Embryonic facial prominence (tissue), 1 donor: ENCODE results near the gene MED15.
"Not testable (repeated sequence)": the region's sequence is repeated elsewhere in the genome, so short reads cannot be mapped to it uniquely, and the experiment has no call there.

ENCODE experiments used
- DNase-seq: peaks from one replicate; pipeline ENCODE4 v3.0.0-alpha.2; 2016; ENCODE audit errors: extremely low spot score

MED15 gene

DNA sequence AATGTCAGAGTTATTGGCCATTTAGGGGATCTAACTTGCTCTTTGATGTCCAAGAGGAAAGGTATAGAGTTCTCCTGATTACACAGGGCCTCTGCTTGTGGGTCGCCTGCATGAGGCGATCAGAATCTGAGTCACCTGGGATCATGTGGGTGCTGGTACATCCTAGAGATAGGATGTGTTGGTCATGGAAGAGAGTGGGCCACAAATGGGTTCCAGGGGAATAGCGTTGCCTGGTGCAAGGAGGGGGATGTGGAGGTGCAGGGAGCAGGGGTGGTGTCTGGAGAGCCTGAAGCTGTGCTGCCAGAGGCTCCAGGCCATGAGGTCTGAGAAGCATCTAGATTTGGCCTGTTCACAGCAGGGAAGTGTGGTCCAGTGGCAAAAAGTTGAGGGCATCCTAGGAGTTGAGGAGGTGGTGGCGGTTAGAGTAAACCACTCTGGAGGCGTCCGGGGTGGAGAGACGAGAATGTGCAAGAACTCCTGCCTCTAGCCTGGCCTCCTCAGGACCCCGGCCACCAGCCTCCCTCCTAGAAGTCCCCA lies 92.8 kb downstream of the MED15 start:
- DNase-seq, result no peak

GRCh38 chr22:20601308-20601707 lies 93.9 kb downstream of the MED15 start:
- DNase-seq, result no peak

DNA sequence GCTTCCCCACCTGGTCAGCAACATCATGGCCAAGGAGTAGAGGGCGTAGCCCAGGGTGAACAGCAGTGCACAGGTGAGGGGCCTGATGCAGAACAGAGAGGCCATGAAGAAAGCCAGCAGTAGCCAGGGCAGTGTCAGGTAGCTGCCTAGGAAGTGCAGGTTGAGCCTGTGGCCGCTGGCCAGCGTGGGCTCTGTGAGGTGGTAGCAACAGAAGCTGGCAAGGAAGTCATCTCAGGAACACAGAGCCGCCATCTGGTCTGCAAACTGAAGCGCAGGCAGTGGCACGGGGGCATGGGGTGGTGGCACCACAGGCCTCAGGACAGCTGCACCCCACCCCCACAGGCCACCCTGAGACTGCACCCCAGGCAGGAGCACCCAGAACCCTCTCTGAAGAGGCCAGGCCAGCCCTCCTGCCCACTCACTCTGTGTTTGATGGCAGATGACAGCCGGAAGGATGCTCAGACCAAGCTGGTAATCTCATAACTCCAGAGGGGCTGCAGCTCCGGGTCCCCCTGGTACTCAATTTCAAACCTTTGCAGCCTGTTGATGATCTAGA lies 95.3 kb downstream of the MED15 start:
- DNase-seq, result no peak

DNA sequence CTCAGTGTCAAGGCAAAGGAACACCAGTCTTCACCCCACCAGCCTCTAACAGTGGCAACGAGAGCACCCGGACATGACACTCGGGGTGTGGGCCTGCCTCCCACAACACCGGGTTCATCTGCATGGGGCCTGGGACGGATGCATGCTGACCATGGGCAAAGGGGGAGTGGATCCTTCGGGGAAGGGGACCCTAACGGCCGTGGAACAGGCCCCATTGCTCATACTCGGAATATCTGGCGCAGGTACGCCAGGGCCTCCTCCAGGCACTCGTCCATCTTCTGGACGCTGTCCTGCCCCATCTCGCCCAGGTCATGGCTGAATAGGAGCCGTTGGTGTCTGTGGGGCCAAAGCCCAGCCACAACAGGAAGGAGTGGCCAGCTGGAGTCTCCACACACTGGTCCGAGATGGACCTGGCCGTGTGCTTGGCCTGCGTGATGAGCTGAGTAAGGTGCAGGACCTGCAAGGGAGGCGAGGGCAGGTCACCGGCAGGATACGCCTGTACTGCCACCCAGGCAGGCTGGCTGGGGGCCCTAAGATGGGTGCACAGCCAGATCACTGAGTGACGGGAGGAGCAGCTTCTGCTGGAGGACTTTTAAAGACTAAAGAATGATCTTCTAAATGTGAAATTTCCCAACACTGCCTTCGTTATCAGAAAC lies 96.8 kb downstream of the MED15 start:
- no peak for DNase-seq

DNA sequence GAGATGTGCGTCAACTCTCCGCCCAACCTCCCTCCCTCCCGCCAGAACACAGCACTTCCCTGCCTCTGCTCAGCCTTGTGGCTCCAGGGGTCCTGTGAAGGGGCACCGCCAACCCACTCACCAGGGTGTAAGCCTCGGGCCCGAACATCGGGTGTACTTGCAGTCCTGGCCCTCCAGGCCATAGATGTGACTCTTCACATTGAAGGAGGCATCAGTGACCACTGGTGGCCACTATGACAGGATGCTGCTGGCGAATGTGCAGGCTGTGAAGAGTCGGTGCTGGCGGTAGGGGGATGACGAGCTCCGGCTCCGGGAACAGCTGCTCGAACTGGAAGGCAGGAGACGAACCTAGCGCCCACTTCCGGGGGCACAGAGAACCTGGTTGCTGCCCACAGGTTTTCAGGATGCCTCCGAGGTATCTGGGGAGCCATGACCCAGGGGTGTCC lies 97.4 kb downstream of the MED15 start:
- DNase-seq, result no peak

- DNase-seq, result no peak
These were observed 97.9 kb downstream of the MED15 start for GRCh38 chr22:20605328-20605727.

- no peak for DNase-seq
These were observed 98.8 kb downstream of the MED15 start for GRCh38 chr22:20606041-20606783.

GRCh38 chr22:20606784-20607128 lies 99.3 kb downstream of the MED15 start:
- no peak for DNase-seq

DNA sequence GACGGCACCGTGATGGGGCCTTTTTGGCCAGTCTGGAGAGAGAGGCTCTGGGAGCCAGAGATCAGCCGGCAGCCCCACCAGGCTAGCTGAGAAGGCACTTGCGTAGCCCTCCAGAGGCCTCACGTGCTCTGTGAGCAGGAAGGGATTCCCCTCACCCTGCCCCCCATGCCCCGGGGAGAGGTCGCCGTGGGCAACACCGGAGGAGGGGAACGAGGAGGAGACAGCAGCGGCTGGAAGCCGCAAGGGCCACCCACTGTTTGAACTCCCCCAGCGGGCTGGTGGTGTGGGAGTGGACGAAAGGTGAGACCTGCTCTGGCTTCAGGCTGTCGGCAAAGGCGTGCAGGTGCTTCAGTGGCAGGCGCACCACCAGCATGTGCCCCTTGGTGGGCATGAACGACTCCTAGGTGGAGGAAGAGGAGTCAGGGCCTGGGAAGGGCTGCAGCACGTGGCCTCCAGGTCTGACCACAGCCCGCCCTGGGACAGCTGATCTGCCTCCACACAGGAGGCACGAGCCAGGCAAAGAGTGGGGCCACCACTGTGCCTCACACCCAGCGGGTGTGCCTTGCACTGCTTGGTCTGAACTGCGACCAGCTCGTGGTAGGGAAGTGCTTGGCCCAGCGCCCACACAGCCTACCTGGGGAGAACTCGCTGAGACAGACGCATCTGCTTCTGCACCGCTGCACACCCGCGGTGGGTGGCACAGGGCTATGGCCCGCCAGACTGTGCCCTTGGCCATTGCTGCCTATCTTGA lies 99.9 kb downstream of the MED15 start:
- DNase-seq, result no peak

DNA sequence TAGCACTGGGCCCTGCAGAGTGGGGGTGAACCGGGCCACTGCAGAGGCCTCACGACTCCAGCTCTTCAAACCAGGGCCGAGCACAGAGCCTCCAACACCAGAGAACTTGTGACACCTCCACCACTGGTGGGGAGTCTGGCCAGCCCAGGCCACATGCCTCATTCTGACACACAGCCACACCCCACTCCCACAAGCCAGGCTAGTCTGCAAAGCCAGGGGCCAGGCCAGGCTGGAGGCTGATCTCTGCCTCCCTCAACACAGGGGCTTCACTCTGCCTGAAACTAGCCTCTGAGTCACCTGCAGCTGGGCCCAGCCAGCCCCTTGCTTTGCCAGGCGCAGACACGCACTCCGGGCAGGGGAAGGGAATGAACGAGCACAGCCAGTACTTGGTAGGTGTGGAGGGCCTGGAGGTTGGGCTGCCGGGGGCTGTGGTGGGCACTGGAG lies 102.9 kb downstream of the MED15 start:
- DNase-seq, result no peak

DNA sequence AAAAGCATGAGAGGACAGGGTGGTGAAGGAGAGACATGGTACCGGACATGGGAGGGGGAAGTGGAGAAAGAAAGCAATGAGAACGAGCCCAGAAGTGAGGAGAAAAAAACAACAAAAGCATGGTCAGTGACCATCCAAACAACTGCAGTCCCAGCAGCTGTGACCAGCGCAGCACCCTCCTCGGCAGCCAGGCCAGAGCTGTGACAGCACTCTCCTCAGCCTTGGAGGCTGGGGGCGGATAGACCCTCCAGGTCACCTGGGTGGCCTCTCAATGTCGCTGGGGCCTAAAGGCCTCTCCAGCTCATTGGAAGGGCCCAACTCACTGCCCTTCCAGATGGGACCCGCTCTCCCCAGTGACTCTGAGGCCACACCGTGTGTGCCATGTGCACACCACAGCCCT lies 103.3 kb downstream of the MED15 start:
- no peak for DNase-seq

DNA sequence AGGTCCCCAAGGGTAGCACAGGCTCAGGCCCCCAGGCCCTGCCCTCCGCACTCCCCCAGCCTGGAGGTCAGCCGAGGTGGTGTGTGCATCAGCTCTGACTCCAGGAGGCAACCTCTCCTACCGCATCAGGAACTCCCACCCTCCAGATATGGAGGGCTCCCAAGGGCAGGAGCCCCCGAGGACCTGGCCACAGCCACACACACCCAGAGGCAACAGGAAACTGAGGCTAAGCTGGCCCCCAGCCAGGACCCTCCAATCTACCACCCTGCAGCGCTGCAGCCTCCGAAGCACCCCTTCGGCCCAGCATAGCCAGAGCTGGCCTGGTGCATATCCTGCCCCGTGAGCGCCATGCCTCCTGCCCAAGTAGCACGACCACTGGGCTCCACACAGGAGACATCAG lies 104.0 kb downstream of the MED15 start:
- DNase-seq, result no peak

DNA sequence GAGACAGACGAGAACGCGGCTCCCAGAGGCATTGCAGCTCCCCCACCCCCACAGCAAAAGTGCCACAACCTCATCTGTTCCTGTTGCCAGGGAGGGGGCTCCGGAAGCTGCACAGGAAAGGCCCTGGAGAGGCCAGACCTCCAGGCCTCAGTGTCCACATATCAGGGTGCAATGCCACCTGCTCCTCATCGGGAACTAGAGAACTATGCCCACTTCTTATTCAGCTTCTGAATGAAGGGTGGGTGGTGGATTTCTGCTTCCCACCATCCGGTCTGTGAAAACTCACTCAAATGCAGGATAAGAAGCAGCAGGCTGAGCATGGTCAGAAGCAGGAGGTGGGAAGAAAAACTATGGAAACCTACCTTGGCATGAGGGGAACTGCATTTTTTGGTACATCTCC lies 105.9 kb downstream of the MED15 start:
- DNase-seq, result no peak

- no peak for DNase-seq
These were observed 107.6 kb downstream of the MED15 start for GRCh38 chr22:20615021-20615420.

- no peak for DNase-seq
These were observed 108.4 kb downstream of the MED15 start for GRCh38 chr22:20615533-20616450.

DNA sequence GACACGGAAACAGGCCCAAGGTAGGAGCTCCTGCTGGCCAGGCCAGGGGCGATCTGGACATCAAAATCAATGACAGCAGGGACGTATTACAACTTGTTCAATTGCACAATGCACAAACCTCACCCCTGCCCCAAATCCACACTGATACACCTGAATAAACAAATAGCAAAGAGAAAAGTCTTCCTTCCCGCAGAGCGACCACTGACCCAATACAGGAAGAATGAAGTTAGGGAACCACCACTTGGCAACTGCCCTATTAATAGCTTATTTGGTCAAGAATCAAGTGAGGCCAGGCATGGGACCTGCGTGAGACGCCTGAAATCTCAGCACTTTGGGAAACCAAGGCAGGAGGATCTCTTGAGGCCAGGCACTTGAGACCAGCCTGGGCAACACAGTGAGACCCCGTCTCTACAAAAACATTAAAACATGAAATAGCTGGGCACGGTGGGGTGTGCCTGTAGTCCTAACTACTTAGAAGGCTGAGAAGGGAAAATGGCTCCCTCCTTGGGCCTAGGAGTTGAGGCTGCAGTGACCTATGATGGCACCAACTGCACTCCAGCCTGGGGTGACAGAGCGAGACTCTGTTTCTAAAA lies 109.1 kb downstream of the MED15 start:
- no peak for DNase-seq

DNA sequence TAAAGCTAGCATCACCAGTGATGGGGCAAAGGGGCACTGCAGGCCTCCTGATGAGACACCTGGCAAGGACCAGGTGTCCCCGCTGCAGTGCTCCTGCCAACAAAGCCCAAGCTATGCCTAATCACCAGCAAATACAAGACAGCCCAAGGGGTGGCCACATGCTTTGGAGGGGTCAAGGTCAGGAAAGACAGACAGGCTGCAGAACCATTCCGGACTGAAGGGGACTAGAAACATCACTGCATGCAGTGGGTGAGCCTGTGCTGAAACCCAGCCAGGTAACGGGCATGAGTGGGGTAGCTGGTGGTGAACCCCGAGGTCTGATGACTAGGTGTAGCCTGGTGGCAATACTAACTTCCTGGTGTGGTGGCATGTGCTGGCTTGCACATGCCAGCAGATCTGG lies 111.1 kb downstream of the MED15 start:
- DNase-seq, result no peak

DNA sequence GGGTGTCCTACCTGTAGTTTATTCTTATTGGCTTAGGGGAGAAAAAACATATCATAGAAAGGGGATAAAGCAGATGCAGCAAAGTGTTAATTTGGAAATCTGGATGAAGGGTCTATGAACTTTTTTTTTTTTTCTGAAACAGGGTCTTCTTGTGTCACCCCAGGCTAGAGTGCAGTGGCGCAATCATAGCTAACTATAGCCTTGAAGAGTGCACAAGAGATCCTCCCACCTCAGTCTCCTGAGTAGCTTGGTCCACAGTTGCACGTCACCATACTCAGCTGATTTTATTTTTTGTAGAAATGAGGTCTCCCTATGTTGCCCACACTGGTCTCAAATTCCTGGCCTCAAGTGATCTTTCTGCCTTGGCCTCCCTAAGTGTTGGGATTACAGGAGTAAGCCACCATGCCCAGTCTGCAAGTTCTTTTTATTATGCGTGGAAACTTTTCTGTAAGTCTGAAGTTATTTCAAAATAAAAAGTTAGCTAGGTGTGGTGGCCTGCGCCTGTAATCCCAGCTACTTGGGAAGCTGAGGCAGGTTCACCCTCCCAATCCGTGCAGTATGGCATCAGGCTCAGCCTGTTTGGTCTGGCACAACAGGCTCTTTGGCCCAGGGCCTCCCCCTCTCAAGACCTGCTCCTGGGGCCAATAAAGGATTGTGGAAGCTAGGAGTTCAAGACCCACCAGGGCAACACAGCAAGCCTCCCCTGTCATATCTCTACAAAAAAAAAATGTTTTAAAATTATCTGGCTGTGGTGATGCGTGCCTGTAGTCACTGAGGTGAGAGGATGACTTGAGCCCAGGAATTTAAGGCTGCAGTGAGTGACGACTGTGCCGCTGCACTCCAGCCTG lies 111.9 kb downstream of the MED15 start:
- DNase-seq, result no peak

DNA sequence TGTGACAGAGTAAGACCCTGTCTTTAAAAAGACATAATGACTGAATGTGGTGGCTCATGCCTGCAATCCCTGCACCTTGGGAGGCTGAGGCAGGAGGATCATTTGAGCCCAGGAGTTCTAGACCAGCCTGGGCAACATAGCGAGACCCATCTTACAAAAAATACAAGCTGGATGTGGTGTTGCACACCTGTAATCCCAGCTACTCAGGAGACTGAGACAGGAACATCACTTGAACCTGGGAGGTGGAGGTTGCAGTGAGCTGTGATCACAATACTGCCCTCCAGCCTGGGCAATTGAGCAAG lies 112.4 kb downstream of the MED15 start:
- not testable (repeated sequence) for DNase-seq

DNA sequence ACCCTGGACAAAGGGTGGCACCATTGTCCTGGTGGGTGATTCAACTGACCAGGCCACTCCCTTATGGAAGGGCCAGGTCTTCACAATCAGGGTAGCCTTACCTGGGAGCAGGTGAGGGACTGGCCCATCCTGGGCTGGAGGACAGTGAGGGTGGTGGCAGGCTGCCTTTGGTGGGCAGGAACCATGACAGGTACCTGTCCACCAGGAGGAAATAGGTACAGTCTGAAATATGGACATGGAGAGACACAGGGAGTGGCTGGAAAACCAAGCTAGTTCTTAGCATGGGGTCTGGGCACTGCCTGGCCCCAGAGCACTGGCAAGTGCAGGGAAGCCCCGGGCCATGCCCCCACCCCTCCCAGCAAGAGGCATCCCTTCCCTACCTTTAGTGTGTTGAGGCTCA lies 113.8 kb downstream of the MED15 start:
- DNase-seq, result no peak
